Nephron (organoid): ENCODE results near the gene AOPEP.

Experiments
- H3K27ac Mint-ChIP-seq, 3 experiments: 2 replicates each; pipeline ENCODE4 v1.8.0; 2020; ENCODE audit warnings: mixed read lengths in 3 of 3, mild to moderate bottlenecking in 2 of 3, moderate library complexity in 1 of 3
- H3K27me3 Mint-ChIP-seq: 2 replicates; pipeline ENCODE4 v1.8.0; 2021; ENCODE audit warnings: low read depth, mild to moderate bottlenecking, moderate library complexity, mixed read lengths
- H3K36me3 Mint-ChIP-seq: 2 replicates; pipeline ENCODE4 v1.8.0; 2020; ENCODE audit warnings: low read depth, mixed read lengths
- H3K4me1 Mint-ChIP-seq: 2 replicates; pipeline ENCODE4 v1.8.0; 2020; ENCODE audit warnings: mixed read lengths
- H3K4me3 Mint-ChIP-seq, 3 experiments: 2 replicates each; pipeline ENCODE4 v1.8.0; 2020; ENCODE audit warnings: mild to moderate bottlenecking in 3 of 3, mixed read lengths in 3 of 3, moderate library complexity in 2 of 3
- H3K9me3 Mint-ChIP-seq: 2 replicates; pipeline ENCODE4 v1.8.0; 2020; ENCODE audit warnings: mixed read lengths
- CTCF ChIP-seq, 3 experiments: fragments of 200-600 bp; sonication (generic); IDR thresholded peaks; one replicate each; pipeline ENCODE4 v1.5.0; 2021; ENCODE audit warnings: antibody characterized with exemption in 3 of 3; ENCODE audit not compliant: unreplicated experiment in 3 of 3

Gene AOPEP

GRCh38 chr9:94991961-94992907, 265.7 kb downstream of the AOPEP start:
- no peak for TF ChIP-seq CTCF (IDR thresholded peaks at IDR 0.05; ENCODE audit: unreplicated experiment in 3 of 3)
- H3K27ac Mint-ChIP-seq, result peak overlapping the region; percentile 96
- H3K27me3 Mint-ChIP-seq, result no peaks in the 10 kb centered on the region
- peaks cover 16% of the 10 kb centered on the region for H3K36me3 Mint-ChIP-seq
- H3K4me1 Mint-ChIP-seq, result peaks cover 53% of the 10 kb centered on the region
- peak overlapping the region in 1 of 3 experiments; percentile 41 for H3K4me3 Mint-ChIP-seq
- H3K9me3 Mint-ChIP-seq, result peaks cover 2% of the 10 kb centered on the region

GRCh38 chr9:94993160-94993820, 266.8 kb downstream of the AOPEP start:
- Mint-ChIP-seq H3K27me3 (no peaks in the 10 kb centered on the region), H3K4me3 (peak overlapping the region in 1 of 3 experiments; percentile 2), H3K9me3 (no peaks in the 10 kb centered on the region), H3K27ac (peak overlapping the region; percentile 96), H3K36me3 (peaks cover 8% of the 10 kb centered on the region), H3K4me1 (peaks cover 57% of the 10 kb centered on the region)
- TF ChIP-seq CTCF (IDR thresholded peaks at IDR 0.05; ENCODE audit: unreplicated experiment in 3 of 3), result no peak

GRCh38 chr9:94993821-94994165, 267.3 kb downstream of the AOPEP start:
- H3K36me3 Mint-ChIP-seq, result peaks cover 5% of the 10 kb centered on the region
- peak overlapping the region; percentile 96 for H3K27ac Mint-ChIP-seq
- peak overlapping the region in 1 of 3 experiments; percentile 2 for H3K4me3 Mint-ChIP-seq
- H3K9me3 Mint-ChIP-seq, result no peaks in the 10 kb centered on the region
- no peaks in the 10 kb centered on the region for H3K27me3 Mint-ChIP-seq
- peaks cover 62% of the 10 kb centered on the region for H3K4me1 Mint-ChIP-seq
- TF ChIP-seq CTCF (IDR thresholded peaks at IDR 0.05; ENCODE audit: unreplicated experiment in 3 of 3), result no peak

- Mint-ChIP-seq H3K9me3 (no peaks in the 10 kb centered on the region), H3K4me3 (peak overlapping the region in 1 of 3 experiments; percentile 49), H3K4me1 (peaks cover 73% of the 10 kb centered on the region), H3K27me3 (no peaks in the 10 kb centered on the region), H3K36me3 (peaks cover under 1% of the 10 kb centered on the region), H3K27ac (peak overlapping the region; percentile 96 to 98 (median 96))
- no peak for TF ChIP-seq CTCF (IDR thresholded peaks at IDR 0.05; ENCODE audit: unreplicated experiment in 3 of 3)
Observed at GRCh38 chr9:94995048-94995693, 268.7 kb downstream of the AOPEP start.

GRCh38 chr9:94996641-94997040, 270.1 kb downstream of the AOPEP start:
- no peaks in the 10 kb centered on the region for H3K9me3 Mint-ChIP-seq
- H3K4me1 Mint-ChIP-seq, result peaks cover 80% of the 10 kb centered on the region
- no peaks in the 10 kb centered on the region for H3K27me3 Mint-ChIP-seq
- no peaks in the 10 kb centered on the region for H3K36me3 Mint-ChIP-seq
- no peak for TF ChIP-seq CTCF (IDR thresholded peaks at IDR 0.05; ENCODE audit: unreplicated experiment in 3 of 3)
- peak overlapping the region in 1 of 3 experiments; percentile 7 for H3K4me3 Mint-ChIP-seq
- peak overlapping the region; percentile 96 to 98 (median 96) for H3K27ac Mint-ChIP-seq
